HG03520 (cell line): ENCODE measurements around the gene HOXA11.

ENCODE experiments used
- ATAC-seq: cut with Tn5 transposase; IDR thresholded peaks from one replicate; pipeline ENCODE4 v1.9.1; 2021; ENCODE audit warnings: mild to moderate bottlenecking, moderate library complexity; ENCODE audit not compliant: unreplicated experiment

HOXA11 gene

DNA sequence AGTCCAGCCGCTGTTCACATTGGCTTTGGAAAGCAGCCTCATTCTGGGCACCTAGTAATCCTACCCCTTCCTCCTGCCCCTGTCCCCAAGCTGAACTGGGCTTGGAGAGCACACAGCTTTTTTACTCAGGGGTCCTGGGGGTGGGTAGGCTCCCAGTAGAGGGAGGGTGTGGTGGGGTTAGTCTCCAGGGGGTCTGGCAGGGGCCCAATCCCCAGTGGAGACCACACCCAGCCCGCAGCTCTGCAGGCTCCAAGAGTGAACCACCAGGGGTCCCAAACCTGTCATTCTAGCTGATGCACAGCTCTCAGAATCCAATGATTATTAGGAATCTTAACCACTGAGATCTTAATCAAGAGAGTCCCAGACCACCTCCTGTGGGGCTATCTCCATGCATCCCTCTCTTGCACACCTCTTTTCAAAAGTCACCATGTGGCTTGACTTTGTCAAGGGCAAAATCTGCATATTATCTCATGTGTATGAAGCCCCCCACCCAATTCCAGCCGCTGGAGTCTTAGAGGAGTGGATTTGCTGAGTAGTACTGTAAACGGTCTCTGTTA is 2.7 kb downstream of the HOXA11 start:
- ATAC-seq, result no peak

DNA sequence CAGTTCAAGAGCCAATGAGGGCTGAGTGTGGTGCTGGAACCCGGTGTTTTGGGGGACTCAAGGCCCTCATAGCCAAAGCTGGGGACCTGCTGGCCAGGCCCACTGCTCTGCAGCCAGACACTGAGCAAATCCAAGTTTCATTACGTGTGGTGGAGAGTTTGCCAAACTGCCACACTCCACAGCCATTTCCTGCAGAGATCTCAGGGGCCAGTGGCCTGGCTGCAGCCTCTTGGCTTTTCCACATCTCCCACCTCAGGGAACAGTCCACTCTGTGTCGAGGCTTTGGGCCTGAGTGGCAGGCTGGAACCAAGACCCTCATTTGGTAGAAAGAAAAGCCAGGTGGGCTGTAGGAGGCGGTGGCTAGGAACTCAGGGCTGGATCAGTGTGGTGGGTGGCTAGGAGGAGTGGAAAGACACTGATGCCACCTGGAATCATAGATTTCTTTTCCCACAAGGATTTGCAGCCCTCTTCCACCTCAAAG is 3.2 kb downstream of the HOXA11 start:
- no peak for ATAC-seq

DNA sequence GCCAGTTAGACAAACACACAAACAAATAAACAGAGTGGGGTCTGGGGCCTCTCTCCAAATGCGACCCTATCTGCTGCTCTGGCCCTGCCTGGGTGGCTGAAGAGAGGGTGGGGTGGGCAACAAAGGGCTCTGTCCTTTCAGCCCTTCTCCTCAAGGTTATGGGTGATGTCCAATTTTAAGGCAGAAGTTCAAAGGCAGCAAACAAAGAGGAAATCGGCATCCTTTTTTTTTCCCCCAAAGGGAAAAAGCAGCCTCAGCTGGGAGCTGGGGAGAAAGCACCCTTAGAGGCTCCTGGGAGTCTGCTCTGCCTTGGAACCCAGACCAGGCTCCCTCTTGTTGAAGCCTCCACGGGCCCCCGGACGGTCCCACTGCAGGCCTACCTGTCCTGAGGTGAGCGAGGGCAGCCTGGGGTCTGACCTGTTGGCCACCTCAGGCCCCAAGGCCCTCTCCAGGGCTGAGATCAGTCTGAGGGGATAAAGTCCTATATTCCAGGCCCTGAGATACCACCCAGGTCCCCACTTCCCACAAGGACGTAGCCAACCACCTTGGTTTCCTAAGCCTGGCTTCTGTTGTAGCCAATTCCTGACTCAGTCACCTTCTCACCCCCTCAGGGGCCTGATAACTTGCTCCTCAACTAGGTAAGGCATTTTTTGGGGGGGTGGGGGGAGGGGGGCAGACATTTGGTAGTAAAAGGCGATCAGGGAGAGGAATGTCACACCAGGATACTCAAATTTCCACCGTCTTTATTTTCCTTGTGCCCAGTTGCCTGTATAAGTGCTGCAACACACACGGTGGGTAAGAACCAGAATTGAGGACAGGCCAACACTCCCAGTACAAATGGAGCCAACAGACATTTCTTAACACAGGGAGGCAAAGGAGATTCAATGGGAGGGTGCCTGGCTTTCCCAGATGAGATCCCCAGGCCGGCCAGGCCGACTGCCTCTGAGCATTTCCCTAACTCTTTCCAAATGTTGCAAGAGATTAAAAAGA is 4.3 kb downstream of the HOXA11 start:
- no peak for ATAC-seq

DNA sequence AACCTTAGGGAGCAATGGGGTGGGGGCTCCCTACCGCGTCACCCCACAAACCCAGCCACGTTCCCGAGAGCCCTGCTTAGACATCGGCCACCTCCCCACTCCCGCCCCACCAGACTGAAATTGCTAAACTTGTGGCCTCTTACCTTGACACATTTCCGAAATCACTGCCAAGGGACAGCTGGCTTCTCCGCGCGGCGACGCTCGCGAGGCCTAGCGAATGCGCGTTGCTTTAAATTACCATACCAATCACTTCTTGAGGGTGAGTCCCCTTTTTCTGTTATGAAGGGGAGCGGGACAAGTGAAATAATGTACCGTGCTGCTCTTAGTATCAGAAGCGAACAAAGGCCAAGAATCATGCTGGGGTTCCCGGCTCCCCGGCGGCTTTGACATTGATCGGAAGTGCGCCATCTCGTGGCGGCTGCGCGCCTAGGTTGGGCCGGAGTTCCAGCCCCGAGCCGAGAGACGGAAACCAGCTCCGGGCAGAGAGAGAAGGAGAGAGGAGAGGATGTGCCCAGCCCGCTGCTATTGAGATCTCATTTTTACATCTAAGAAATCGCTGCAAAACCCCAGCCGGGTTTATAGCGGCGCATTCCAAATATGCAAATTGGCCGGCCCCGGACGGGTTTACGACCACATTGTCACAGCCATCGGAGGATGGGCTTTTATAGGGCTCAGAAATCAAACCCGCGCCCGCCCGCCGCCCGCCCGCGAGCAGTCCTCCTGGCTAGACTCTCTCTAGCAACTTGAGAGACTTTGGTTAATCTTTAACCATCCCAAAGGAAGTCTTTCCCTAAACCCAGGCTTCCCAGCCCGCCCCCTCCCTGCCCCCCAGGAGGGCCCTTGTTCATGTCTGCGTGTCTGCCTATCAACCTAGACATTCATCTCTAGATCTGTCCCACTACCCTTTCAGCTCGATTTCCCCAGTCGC is 5.3 kb downstream of the HOXA11 start:
- no peak for ATAC-seq

DNA sequence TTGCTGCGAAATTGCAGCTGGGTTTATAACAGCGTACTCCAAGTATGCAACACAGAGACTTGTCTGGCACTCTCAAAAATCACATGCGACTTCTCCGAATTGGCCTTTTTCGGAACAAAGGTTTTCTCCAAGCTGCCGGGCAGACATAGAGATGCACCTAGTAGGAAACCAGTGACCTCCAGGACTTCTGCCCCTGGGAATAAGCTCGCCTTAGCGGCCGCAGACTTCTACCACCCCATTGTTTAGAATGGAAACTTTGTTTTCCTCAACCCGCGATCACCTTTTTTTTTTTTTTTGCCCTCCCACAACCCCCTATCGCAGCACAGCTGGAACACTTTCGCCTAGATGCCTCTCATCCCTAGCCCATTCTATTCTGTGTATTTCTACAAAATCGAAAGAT is 6.0 kb downstream of the HOXA11 start:
- ATAC-seq, result no peak

DNA sequence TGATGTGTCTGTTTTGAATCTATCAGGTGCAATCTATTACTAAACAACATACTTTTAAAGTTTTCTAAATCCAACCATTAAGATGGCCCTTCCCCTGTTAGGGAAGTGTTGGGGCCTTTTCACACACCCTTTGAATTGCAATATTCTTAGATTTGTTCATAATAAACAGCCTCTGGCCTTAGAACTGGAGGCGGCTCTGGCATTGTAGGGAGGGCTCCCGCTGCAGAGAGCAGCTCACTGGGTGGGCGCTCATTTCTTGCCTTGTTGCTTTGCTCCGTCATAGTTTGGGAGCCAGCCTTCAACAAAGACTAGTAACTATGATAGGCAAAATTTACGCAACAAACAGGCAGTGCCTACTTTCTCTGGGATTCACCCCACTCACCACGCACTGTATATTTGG is 6.7 kb downstream of the HOXA11 start:
- no peak for ATAC-seq

DNA sequence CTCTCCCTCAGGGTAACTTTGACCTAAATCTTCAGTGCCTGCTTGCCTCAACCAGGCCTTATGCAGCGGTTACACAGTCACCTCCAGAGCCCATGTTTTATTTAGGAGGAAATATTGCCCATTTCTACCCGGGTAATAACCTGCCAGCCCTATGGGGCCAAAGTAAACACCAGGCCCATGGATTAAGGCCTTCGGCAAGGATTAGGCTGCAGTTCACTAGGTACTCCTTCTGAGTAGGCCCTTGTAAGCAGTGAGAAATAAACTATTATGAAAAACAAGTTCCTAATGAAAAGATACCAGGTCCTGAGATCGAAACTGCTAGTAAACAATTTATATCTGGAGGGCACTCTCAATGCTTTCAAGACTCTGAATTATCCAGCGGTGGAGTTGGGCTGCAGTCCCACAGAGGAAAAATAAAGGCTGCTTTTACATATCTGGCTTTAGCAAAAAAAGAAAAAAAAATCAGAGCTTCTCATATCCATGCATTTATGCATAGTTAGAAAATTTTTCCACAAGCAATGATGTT is 7.2 kb downstream of the HOXA11 start:
- ATAC-seq, result no peak

DNA sequence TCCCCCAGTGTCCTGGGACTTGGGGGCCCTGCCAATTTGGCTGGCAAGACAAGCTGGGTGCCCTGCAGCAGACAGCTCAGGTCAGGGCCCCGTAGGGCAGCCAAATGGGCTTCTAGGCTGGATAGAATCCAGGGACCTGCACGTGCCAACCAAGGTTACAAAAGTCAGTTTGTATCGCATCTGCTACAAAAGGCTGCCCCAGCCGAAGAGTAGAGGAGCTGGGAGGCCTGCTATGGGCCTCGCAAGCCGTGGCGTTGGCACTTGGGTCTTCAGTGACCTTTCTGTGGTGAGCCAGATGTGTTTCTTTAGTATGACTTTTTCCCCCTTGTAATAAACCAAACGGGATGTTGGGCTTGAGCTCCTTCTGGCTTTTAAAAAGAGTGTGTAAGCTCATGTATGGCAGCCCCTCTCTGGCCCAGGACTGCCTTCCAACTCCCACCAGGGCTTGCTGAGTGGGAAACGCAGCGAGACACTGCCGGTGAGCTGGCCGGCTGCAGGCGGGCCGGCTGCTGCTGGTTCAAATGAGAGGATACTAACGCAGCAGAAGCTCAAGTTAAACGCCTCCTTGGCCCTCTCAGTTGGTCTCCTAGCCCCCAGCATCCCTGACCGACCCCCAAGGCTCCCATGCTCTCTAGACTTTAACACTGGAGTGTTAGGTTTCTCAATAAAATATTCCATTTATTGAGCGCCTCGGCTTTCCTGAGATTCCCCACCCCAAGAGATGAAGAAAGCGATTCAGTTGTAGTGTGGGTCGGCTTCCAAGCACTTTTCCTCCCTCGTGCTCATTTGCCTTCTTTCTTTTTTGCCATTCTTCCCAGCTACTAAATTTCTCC is 7.9 kb downstream of the HOXA11 start:
- no peak for ATAC-seq

DNA sequence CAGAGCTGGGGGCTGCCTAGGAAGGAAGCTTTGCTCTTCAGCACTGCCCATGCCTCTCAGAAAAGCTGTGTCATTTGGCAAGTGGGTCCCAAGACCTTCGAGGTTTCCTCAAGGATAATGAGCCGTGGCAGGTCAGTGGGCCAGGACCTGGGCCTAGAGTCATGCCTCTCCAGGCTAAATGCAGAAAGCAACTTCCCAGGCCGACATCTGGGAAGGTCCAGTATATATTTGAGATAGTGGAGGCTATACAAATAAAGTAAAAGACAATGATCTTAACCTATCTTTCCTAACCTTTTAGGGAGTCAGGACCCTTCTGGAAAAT is 8.5 kb downstream of the HOXA11 start:
- ATAC-seq, result no peak

DNA sequence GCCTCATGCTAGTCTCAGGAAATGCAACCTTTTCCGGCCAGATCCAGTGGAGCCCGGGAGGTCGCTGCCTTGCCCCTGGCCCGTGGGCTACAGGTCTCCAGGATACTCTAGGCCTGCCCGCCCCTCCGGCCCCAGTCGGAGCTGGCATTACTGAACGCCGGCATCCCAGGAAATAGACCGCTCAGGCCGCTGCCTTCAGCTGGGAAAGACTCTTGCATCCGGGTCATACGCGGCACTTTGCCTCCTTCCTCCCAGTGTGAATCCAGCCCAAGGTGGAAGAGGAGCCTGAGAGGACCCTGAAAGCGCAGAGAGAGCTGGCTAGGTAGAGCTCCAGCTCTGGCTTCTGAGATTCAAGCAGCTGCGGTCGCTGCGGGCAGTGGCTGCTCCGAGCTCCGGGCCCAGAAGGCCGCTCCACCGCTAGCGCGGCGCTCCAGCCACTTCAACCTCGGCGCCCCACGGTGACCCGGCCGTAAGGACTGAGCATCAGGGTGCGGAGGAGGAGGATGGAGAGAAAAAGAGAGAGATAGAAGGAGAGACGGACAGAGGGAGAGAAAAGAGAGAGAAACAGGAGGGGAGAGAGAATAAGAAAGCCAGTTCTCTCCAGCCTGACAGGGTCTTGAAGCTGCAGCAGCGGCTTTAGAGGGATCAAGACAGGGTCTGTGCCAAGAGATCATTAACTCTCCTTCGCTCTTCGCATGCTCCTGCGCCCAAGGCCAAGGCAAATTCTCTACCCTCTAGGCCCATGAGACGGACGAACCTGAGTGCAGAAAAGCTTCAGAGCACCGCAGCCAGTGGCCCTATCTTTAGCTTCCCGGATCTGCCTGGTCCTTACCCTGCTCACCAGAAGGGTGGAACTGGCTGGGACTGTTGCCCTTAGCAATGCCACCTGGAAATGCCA is 9.2 kb downstream of the HOXA11 start:
- no peak for ATAC-seq

DNA sequence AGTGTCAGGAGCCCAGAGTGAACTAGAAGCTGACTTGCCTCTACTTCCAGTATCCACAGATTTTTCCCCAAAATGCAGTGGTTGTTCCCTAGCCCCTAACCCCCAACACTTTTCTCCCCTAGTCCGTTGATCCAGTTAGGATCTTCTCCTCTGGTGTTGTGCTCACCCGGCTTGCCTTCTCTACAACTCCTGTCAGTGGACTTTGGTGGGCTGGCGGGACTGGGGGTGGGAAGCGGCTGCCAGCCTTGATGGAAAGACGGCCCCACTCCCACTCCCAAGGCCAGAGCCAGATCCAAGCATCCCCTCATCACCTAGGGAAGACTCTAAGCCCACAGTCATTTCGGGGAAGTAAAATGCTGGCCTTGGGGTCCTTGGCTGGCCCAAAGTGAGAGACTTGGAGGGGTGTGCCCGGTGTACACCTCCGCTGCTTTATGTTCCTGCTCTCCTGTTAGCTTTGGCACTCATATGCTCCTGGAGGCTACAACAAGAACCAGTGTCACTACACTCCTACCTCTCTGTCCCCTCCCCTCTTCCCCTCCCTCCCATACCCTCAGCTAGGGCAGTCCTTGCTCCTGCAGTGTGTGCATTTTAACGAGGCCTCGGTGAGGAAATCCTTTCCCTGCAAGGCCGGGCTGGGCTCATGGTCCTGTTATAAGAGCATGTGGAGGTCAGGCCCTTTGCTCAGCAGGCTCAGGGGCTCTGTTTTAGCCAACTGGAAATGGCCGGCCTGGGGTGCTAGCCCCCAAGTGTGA is 10.0 kb downstream of the HOXA11 start:
- ATAC-seq, result no peak

DNA sequence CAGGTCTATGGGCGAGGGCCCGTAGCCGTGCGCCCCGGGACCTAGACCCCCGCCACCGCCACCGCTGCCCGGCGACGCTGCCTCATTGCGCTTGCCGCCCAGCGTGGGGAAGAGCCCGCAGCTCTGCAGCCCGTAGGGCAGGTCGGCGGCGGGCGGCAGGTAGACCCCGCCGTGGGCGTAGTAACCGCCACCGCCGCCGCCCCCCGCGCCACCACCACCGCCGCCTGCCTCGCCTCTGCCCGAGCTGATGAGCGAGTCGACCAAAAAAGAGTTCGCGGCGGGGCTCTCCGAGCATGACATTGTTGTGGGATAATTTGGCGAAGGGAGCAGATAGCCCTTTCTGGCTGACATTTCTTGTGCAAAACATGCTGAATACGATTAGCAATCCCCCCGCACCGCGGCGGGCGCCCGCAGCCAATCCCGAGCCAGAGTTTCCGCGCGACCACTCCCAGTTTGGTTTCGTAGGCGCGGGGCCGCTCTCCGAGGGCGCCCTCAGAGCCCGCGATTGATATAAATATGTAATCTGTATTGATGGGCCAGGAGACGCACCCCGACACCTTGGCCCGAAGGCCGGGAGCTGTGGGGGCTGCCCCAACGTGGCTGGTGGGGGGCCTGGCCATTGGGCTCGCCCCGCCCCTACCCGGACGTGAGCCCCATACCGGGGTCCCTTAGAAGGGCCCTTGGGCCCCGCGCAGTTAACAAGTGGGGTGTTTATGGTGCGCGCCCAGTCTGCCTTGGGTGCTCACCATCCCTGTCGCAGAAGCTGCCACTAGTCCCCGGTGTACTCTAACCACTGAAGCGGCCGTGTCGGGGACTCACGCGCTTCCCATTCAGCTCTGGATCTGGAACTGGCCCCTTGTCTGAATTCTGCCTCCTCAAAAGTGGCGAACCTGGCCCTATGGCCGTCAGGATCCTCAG is 10.8 kb downstream of the HOXA11 start, which contains the start of gene HOXA10:
TSS of gene HOXA10 (minus strand) at position 365 of the 918 bp plus-strand sequence. CDS start at position 351, 14 bp downstream.
- ATAC-seq, result no peak

DNA sequence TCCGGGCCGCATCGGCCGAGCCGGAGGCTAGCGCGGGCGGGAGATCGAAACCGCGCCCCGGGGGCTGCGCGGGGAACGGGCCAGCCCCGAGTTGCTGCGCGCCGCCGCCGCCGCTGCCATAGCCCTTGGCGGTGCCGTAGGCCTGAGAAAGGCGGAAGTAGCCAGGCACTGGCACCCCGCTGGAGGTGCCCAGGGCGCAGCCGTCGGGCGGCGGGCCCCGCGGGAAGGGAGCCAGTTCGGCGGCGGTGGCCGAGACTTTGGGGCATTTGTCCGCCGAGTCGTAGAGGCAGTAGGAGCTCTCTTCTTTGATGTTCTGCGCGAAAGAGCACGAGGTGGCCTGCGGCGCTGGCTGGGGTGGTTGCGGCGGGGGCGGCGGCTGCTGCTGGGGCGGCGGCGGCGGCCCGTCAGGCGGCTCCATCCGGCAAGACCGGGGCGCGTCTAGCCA is 11.5 kb downstream of the HOXA11 start:
- no peak for ATAC-seq

DNA sequence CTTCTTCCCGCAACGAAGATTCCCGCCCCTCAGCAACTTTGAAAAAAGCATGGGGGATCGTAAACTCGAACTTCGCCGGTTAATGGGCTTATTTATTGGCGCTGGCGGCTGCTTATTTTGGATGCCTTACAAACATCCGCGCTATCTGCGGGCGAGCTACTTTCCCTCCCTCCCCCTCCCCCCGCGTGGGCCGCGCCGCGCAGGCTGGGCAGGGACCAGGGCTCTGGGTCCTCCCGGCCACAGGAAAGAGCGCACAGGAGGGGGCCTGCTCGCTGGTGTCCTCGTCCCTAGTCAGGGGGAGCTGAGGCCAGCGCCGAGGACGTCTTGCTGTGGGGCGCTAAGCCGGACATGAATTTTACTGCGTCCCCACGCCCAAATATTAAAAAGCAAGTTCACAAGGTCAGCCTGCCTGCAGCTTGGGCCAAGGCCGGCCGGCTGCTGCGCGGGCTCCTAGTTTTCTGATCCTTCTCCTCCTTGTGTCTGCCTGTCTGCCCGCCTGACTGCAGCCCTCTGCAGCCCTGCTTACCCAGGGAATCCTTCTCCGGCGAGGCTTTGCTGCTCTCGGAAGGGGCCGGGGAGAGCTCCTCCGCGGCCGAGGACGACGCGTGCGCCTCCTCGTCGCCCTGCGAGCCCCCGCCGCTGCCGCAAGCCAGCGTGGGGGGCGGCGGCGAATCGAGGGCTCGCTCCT is 12.1 kb downstream of the HOXA11 start:
- ATAC-seq, result no peak

DNA sequence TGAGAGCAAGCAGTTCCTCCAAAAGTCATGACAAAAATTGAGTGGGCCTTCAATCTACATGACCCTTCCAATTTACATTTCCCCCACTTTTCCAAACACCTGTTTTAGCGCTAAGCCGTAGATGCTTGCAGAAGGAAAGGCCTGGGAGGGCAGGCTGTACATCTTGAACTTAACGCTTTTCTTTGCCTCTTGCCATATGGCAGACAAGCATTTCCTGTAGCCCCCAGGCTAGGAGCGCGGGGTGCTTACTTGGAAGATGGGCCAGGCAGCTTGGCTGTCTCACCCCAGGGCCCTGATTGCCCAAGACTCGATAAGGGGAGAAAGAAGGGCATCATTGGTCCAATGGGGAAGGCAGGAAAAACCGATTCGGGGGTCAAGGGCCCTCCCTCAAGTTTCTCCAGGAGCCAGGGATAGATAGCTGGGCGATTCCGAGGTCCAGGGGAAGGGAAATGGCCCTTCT is 12.7 kb downstream of the HOXA11 start:
- ATAC-seq, result no peak

DNA sequence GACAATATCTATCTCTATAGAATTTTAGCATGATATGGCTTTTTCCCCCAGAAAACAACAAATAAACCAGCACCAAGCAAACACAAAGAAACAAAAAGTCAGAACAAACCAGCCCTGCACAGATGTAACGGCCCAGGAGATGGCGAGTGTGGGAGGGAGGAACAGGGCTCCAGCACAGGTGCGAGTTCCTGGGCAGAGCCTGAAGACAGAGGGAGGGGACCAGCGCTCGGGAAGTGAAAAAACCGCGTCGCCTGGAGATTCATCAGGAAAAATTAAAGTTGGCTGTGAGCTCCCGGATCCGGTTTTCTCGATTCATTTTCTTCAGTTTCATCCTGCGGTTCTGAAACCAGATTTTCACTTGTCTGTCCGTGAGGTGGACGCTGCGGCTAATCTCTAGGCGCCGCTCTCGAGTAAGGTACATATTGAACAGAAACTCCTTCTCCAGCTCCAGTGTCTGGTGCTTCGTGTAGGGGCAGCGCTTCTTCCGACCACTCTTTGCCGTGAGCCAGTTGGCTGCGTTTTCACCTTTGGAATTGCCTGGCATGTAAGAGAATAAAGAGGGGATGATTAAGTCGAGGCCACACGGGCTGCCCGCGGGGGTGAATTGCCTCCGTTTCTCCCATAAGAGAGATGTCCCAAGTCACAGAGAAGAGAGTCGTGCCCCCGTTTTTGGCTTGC is 13.3 kb downstream of the HOXA11 start:
- no peak for ATAC-seq
